ES-I3 (cell line): ENCODE measurements around the gene TTLL4.

Source experiments
- H3K36me3 ChIP-seq: 2 replicates; pipeline ENCODE4 v1.6.1; 2013; ENCODE audit warnings: mild to moderate bottlenecking, low read length, control low read depth, moderate library complexity; ENCODE audit not compliant: insufficient read depth
- H3K4me1 ChIP-seq: 2 replicates; pipeline ENCODE4 v1.6.1; 2013; ENCODE audit warnings: mild to moderate bottlenecking, control low read depth, low read length; ENCODE audit not compliant: insufficient read depth
- H3K9ac ChIP-seq: 2 replicates; pipeline ENCODE4 v1.6.1; 2013; ENCODE audit warnings: low read depth, mild to moderate bottlenecking, low read length, moderate library complexity
- H3K9me3 ChIP-seq: 2 replicates; pipeline ENCODE4 v1.6.1; 2013; ENCODE audit warnings: mild to moderate bottlenecking, low read length, moderate library complexity; ENCODE audit not compliant: control insufficient read depth, insufficient read depth

Gene TTLL4

DNA sequence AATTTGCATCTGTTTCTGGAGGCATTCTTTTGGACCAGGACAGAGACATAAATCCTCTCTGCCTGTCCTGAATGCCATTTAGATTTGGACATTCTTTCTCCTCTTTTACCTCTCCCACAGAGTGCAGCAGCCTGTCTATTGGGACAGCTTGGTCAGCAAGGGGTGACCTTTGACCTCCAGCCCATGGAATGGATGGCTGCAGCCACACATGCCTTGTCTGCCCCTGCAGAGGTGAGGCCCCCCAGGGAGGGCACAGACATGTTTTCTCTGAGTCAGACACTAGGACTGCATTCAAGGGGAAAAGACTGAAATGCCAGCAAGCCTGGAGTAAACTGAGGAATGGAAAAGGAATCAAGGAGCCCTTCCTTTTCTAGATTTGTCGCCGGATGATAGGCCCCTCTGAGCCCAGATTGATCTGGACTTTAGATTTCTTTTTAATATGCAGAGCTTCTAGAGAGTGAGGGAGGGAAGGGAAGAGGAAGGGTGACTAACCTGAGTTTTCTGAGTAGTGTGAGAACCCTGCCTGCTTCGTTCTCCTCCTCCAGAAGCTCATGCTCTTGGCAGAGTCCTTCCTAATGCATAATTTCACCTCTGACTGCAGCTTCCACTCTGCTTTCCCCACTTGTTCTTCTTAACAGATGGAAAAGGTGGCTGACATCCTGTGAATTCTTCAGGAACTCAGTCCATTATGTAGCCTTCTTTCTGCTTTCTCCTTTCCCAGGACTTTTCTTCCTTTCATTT is 16.1 kb upstream of the TTLL4 start:
- no peaks in the 10 kb centered on the region for H3K9me3 ChIP-seq
- no peaks in the 10 kb centered on the region; the same call in 1 of the 2 replicates for H3K4me1 ChIP-seq
- H3K9ac ChIP-seq, result no peak overlapping the region
- H3K36me3 ChIP-seq, result peaks cover 12% of the 10 kb centered on the region; the same call in 1 of the 2 replicates

DNA sequence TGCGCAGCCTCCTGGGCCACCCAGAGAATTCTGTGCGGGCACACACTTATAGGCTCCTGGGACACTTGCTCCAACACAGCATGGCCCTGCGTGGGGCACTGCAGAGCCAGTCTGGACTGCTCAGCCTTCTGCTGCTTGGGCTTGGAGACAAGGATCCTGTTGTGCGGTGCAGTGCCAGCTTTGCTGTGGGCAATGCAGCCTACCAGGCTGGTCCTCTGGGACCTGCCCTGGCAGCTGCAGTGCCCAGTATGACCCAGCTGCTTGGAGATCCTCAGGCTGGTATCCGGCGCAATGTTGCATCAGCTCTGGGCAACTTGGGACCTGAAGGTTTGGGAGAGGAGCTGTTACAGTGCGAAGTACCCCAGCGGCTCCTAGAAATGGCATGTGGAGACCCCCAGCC is 11.8 kb upstream of the TTLL4 start:
- no peaks in the 10 kb centered on the region; the same call in 1 of the 2 replicates for H3K4me1 ChIP-seq
- H3K36me3 ChIP-seq, result peaks cover 6% of the 10 kb centered on the region; the same call in 1 of the 2 replicates

DNA sequence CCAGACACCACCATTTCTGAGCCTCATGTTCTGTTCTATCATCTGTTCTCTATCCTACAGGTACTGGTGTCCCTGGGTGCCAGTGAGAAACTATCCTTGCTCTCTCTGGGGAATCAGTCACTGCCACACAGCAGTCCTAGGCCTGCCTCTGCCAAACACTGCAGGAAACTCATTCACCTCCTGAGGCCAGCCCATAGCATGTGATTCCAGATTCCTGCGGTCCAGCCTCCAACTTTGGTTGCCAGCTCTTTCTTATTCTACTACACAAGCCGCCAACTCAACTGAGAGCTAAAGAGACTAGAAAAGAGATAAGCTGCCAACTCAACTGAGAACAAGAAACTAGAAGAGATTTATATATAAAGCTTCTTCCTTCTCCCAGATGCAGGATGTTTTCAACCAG is 8.8 kb upstream of the TTLL4 start:
- Histone ChIP-seq H3K9me3 (no peaks in the 10 kb centered on the region), H3K4me1 (no peaks in the 10 kb centered on the region), H3K36me3 (no peaks in the 10 kb centered on the region), H3K9ac (no peak overlapping the region)

More for the DNA sequence above, 11.8 kb upstream of the TTLL4 start:
- H3K9ac ChIP-seq, result no peak overlapping the region
- no peaks in the 10 kb centered on the region for H3K9me3 ChIP-seq

DNA sequence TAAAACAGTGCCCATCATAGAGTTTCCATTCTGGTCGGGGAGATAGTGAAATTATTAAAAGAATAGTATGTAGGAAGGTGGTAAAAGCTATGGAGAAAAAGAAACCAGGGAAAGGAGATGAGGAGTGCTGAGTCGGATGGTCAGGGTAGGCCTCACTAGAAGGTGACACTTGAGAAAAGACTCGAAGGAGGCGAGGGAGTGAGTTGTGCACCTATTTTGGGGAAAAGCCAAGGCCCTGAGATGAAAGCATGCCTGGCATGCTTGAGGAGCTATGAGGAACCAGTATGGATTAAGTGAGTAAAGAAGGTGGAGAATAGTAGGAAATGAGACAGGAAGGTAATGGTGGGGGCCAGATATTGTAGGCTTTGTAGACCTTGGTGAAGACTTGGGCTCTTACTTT is 7.3 kb upstream of the TTLL4 start:
- no peaks in the 10 kb centered on the region for H3K9me3 ChIP-seq
- H3K4me1 ChIP-seq, result no peaks in the 10 kb centered on the region
- no peaks in the 10 kb centered on the region for H3K36me3 ChIP-seq
- H3K9ac ChIP-seq, result no peak overlapping the region

DNA sequence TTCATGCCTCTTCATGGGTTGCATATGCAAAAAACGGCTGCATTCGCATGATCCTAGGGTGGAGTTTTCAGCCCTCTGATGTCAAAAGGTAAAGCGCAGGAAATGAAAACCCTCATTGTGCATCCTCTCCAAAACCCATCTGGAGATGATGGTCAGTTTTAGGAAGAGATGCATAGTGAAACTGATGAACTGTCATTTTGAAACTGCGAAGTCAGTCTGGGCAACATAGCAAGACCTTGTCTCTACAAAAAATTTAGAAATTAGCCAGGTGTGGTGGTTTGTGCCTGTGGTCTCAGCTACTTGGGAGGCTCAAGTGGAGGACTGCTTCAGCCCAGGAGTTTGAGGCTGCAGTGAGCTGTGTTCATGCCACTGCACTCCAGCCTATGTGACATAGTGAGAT is 2.5 kb upstream of the TTLL4 start:
- H3K36me3 ChIP-seq, result no peaks in the 10 kb centered on the region
- no peaks in the 10 kb centered on the region for H3K9me3 ChIP-seq
- no peak overlapping the region for H3K9ac ChIP-seq
- peaks cover 4% of the 10 kb centered on the region; the same call in 1 of the 2 replicates for H3K4me1 ChIP-seq

DNA sequence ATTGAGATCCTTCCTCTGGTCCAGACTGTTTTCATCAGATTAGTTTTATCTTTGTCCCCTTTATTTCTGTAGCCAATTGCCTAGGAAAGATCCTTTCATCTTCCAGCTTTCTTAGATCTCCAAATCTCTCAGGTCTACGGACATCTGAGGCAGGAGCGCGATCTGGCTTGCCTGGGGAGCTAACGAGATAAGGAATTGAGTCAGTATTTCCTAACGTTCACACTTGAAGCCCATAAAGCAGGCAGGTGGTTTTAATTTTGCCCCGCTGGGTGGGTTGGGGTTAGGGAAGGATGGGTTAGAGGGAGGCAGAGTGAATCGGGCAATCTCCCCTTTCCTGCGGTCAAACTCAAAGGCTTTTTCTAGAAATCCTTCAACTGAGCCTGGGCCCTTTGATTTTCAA is 727 bp upstream of the TTLL4 start:
- Histone ChIP-seq H3K36me3 (no peaks in the 10 kb centered on the region), H3K4me1 (peaks cover 4% of the 10 kb centered on the region; the same call in 1 of the 2 replicates), H3K9me3 (no peaks in the 10 kb centered on the region), H3K9ac (peak overlapping the region; percentile 71; the same call in 1 of the 2 replicates)

DNA sequence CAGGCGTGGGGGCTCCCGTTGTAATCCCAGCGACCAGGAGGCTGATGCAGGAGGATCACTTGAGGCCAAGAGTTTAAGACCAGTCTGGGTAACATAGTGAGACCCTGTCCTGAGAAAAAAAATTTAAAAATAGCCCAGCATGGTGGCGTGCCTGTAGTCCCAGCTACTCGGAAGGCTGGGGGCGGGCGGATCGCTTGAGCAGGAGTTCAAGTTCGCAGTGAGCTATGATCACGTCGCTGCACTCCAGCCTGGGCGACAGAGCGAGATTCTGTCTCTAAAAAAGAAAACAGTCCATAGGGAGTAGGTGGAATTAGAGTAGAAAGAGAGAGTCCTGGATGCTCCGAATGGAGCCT is 325 bp upstream of the TTLL4 start:
- H3K36me3 ChIP-seq, result peaks cover 2% of the 10 kb centered on the region; the same call in 1 of the 2 replicates
- peak overlapping the region; percentile 71; the same call in 1 of the 2 replicates for H3K9ac ChIP-seq
- H3K9me3 ChIP-seq, result no peaks in the 10 kb centered on the region
- peaks cover 4% of the 10 kb centered on the region; the same call in 1 of the 2 replicates for H3K4me1 ChIP-seq

DNA sequence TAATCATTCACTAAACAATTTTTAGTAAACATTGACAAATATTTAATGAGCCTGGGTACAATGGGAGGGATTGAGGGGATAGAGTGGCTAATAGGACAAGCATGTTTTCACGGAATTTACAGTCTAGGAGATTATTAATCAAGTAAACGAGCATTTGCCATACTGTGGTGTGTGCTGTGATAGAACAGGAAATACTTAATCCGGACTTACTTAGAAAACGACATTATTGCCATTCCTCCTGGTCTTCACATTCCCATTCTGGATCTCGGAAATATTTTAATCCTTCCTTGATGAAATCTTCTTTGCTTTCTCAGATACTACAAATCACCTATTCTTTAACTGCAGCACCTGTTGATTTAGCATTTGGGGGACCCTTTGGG is 905 bp downstream of the TTLL4 start:
- Histone ChIP-seq H3K4me1 (peaks cover 4% of the 10 kb centered on the region; the same call in 1 of the 2 replicates), H3K36me3 (peaks cover 6% of the 10 kb centered on the region; the same call in 1 of the 2 replicates), H3K9ac (peak overlapping the region; percentile 71), H3K9me3 (no peaks in the 10 kb centered on the region)

DNA sequence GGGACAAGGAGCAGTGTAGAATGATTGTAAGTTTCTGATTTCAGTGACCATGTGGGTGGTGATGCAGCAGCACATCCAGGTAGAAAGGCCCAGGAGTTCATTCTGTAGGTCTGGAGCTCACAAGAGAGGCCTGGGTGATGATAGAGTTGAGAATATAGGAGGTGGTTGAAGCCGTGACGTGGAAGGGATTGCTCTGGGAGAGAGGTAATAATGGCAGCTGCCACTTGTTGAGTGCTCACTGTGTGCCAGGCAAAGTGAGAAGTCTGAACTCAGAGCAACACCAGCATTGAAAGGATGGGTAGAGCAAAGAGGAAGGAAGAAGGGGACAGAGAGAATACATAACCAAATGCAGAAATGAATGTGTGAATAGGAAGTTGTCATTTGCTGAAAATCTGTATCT is 3.3 kb downstream of the TTLL4 start:
- Histone ChIP-seq H3K9me3 (no peaks in the 10 kb centered on the region), H3K9ac (no peak overlapping the region), H3K36me3 (peaks cover 10% of the 10 kb centered on the region; the same call in 1 of the 2 replicates), H3K4me1 (peaks cover 10% of the 10 kb centered on the region; the same call in 1 of the 2 replicates)

DNA sequence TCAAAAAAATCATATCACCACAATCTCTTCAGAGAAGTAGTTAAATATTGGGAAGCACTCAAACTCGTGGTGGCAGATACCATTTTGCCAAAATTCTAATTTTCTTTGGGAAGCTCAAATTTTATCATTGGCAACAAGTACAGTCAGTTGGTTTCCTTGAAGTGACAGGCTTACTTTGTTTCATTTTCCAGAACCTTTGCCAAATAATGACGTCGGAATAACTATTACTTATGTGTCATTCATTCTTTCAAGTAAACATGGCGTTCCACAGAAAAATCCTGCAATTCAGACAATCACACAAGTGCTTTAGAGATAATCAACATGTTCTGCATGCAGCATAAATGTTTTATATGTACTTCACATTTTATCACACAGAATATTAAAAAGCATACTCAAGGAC is 5.4 kb downstream of the TTLL4 start:
- peaks cover 10% of the 10 kb centered on the region; the same call in 1 of the 2 replicates for H3K36me3 ChIP-seq
- no peaks in the 10 kb centered on the region for H3K9me3 ChIP-seq
- no peak overlapping the region for H3K9ac ChIP-seq
- H3K4me1 ChIP-seq, result peaks cover 18% of the 10 kb centered on the region

DNA sequence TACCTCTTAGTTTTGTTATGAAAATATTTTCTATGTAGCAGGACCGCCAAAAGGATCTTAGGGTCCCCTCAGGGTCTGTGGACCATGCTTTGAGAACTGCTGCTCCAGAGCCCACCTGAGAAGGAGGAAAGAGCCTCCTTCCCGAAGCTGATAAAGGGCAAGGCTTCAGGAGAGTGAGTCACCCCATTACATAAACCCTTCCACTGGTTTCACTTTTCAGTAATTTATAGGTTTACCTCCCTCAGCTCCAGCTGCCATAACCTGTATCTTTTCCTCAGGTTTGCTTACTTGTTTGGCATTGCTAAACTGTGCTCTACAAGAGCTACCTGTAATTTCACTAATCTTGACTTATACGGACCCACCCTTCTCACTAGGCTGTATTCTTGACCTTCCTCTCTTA is 6.6 kb downstream of the TTLL4 start:
- H3K4me1 ChIP-seq, result peaks cover 14% of the 10 kb centered on the region
- no peak overlapping the region for H3K9ac ChIP-seq
- peaks cover 10% of the 10 kb centered on the region; the same call in 1 of the 2 replicates for H3K36me3 ChIP-seq
- no peaks in the 10 kb centered on the region for H3K9me3 ChIP-seq

DNA sequence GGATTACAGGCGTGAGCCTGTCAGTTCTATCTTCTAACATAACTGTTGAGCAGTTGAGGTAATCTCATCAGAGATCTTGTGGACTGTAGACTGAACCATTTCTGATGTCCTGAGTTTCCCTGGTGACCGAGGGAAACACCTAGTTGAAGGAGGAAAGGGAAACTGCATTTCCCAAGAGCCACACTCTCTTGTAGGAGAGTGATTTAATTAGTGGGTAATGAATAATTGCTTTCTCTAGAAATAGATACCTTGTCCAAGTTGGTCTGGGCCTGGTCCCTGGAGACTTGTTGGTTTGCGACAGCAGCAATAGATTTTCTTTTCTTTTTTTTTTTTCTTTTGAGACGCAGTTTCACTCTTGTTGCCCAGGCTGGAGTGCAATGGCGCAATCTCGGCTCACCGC is 7.4 kb downstream of the TTLL4 start:
- Histone ChIP-seq H3K9me3 (no peaks in the 10 kb centered on the region), H3K9ac (no peak overlapping the region), H3K4me1 (peaks cover 14% of the 10 kb centered on the region), H3K36me3 (peaks cover 10% of the 10 kb centered on the region; the same call in 1 of the 2 replicates)

DNA sequence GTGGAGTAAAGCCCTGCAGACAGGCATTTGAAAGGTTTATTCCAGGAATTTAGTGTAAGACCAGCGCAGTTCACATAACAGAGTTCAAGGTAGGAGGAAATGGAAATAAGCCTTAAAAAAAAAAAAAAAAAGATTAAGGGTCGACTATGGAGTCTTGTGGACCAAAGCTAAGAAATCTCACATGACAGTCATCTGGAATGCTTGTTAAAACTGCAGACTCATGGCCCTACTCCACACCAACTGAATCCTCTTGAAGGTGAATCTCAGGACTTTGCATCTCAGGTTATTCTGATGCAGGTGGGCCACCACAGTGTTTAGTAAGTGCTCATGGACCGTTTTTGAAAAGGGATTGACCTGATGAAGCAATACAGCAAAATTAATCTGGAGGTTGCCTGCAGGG is 8.8 kb downstream of the TTLL4 start:
- H3K9me3 ChIP-seq, result peaks cover 1% of the 10 kb centered on the region; the same call in 1 of the 2 replicates
- no peak overlapping the region for H3K9ac ChIP-seq
- peaks cover 14% of the 10 kb centered on the region for H3K4me1 ChIP-seq
- H3K36me3 ChIP-seq, result peaks cover 10% of the 10 kb centered on the region; the same call in 1 of the 2 replicates

DNA sequence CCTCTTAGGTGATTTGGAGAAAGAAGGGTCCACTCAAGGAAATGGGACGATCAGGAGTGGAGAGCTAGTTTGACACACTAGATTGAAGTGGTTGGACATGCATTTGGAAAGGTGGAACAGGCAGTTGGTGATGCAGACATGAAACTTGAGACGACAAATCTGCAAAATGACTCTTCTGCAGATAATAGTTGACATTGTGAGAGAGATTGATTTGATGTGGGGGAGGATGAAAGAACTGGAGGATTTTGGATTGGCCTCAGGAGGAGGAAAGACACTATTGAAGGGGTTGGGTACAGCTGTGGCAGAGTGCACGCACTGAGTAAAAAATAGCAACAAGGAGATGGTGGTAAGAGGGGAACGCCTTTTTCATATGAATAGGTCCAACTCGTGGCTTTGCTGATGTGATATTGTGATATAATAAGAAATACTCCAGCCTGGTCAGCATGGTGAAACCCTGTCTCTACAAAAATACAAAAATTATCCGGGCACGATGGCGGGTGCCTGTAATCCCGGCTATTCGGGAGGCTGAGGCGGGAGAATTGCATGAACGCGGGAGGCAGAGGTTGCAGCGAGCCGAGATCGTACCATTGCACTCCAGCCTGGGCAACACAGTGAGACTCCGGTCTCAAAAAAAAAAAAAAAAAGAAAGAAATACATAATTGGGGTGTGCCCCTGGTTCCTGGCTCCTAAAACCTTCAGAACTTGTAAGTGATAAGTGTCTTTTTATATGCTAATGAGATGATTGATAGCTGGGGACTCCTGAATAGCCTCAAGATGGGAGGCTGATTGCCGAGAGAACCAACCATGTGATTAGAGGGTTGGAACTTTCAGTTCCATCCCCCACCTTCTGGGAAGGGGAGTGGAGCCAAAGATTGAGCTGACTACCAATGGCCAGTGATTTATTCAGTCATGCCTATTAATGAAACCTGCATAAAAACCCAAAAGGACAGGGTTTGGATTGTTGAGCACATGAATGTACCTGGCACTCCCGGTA is 9.7 kb downstream of the TTLL4 start:
- Histone ChIP-seq H3K36me3 (peaks cover 7% of the 10 kb centered on the region; the same call in 1 of the 2 replicates), H3K9ac (no peak overlapping the region), H3K9me3 (peaks cover 2% of the 10 kb centered on the region; the same call in 1 of the 2 replicates), H3K4me1 (peaks cover 14% of the 10 kb centered on the region)
